ENCODE measurements around the gene SPATA31C2. TPM values are rescaled to one million over a fixed set of nuclear protein-coding genes. Genes with fewer than 3 reads are reported as not detected.

The SPATA31C2 gene
- total and polyA plus RNA-seq, 2 of the 4 experiments (the other 2 are of a cell fraction): 0.02 TPM; not detected in 1

DNA sequence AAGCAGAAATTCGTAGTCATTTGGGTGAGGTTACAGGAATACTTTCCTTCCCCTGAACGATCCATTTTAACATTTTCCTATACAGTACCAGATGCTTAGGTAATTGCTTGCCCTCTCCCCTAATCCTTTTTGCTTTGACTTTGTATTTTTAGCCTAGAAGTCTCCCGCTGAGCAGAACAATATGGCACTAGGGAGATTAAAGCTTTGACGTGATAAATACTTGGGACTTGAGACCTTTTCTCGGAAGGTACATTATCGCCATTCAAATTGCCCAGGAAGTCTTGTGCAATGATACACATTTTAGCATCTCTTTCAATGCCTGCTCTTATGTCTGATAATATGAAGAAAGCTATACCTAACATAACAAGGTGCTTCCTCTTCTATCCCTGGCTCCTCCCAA is 22.9 kb upstream of the SPATA31C2 start:
- Histone ChIP-seq H3K4ac (ENCODE audit: low read depth, low read length) (no peak overlapping the region), H3K4me3 (ENCODE audit: insufficient read depth, low read depth, low read length) (no peak overlapping the region), H2BK120ac (ENCODE audit: low read depth, low read length) (no peak overlapping the region), H3K27me3 (ENCODE audit: control insufficient read depth, insufficient read depth, low read length) (peaks cover 10% of the 10 kb centered on the region), H2BK15ac (ENCODE audit: low read depth, low read length) (no peak overlapping the region), H3K56ac (ENCODE audit: extremely low read depth, insufficient read depth, low read length) (no peak overlapping the region), H4K5ac (ENCODE audit: low read depth, low read length) (no peak overlapping the region), H3K36me3 (ENCODE audit: control insufficient read depth, insufficient read depth, low read length) (no peaks in the 10 kb centered on the region), H2AFZ (replicated peaks; ENCODE audit: low read length, poor library complexity) (no peak overlapping the region), H3K4me2 (ENCODE audit: low read depth, low read length) (no peak overlapping the region), H2AK9ac (replicated peaks; ENCODE audit: low read depth, low read length, poor library complexity) (no peak overlapping the region), H2AK5ac (ENCODE audit: low read depth, low read length) (no peak overlapping the region), H3K23ac (ENCODE audit: low read depth, low read length) (no peak overlapping the region), H3K9ac (ENCODE audit: low read depth, low read length) (no peak overlapping the region), H3K14ac (replicated peaks; ENCODE audit: low read depth, low read length) (no peak overlapping the region), H3K18ac (ENCODE audit: low read depth, low read length) (no peak overlapping the region), H3K4me1 (ENCODE audit: control insufficient read depth, insufficient read depth, low read length) (no peaks in the 10 kb centered on the region), H3K27ac (ENCODE audit: insufficient read depth, low read length) (no peak overlapping the region), H4K8ac (ENCODE audit: low read depth in 2 of 2, low read length in 2 of 2) (no peak overlapping the region), H3K9me3 (ENCODE audit: control insufficient read depth, insufficient read depth, low read length) (no peaks in the 10 kb centered on the region), H4K20me1 (ENCODE audit: insufficient read depth, low read length) (no peaks in the 10 kb centered on the region), H3K9me1 (ENCODE audit: insufficient read depth, low read length) (no peaks in the 10 kb centered on the region), H3K79me1 (ENCODE audit: low read depth in 1 of 2, low read length in 2 of 2) (no peaks in the 10 kb centered on the region), H2BK20ac (ENCODE audit: low read depth, low read length) (no peak overlapping the region), H2BK5ac (ENCODE audit: low read depth, low read length, poor library complexity, severe bottlenecking) (no peak overlapping the region), H4K91ac (ENCODE audit: insufficient read depth, low read depth, low read length) (no peak overlapping the region)
- in situ Hi-C loops (cut with MboI; ENCODE audit: low sequenced_read_pairs): no loop called here
- WGBS, 2 experiments (ENCODE audit: extremely low coverage in 2 of 2, insufficient read length in 1 of 2): 42% methylated on average over 2 of the region's 6 CpGs; no CpG with 5 or more reads in 1 of the 2 experiments
- dilution Hi-C loops (cut with HindIII; ENCODE audit: low sequenced_read_pairs, unreplicated experiment): no loop called here
- intact Hi-C loops (cut with micrococcal nuclease): no loop called here
- TF ChIP-seq, protein P1, sequence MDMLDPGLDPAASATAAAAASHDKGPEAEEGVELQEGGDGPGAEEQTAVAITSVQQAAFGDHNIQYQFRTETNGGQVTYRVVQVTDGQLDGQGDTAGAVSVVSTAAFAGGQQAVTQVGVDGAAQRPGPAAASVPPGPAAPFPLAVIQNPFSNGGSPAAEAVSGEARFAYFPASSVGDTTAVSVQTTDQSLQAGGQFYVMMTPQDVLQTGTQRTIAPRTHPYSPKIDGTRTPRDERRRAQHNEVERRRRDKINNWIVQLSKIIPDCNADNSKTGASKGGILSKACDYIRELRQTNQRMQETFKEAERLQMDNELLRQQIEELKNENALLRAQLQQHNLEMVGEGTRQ (IDR thresholded peaks at IDR 0.05; ENCODE audit: low read depth, low read length): no peak
- no peak for TF ChIP-seq MAFK (IDR thresholded peaks at IDR 0.05; ENCODE audit: low read depth, low read length)
- TF ChIP-seq RAD21 (IDR thresholded peaks at IDR 0.05; ENCODE audit: low read length): no peak
- no peak for TF ChIP-seq POLR2A (IDR thresholded peaks at IDR 0.05; ENCODE audit: low read depth, low read length)
- no peak for TF ChIP-seq RCOR1 (IDR thresholded peaks at IDR 0.05; ENCODE audit: insufficient replicate concordance, low read length)
- no peak for TF ChIP-seq SMC3 (IDR thresholded peaks at IDR 0.05; ENCODE audit: low read depth, low read length)
- no peak for TF ChIP-seq NFE2L2 (IDR thresholded peaks at IDR 0.05; ENCODE audit: low read depth, low read length)
- TF ChIP-seq, protein P2, sequence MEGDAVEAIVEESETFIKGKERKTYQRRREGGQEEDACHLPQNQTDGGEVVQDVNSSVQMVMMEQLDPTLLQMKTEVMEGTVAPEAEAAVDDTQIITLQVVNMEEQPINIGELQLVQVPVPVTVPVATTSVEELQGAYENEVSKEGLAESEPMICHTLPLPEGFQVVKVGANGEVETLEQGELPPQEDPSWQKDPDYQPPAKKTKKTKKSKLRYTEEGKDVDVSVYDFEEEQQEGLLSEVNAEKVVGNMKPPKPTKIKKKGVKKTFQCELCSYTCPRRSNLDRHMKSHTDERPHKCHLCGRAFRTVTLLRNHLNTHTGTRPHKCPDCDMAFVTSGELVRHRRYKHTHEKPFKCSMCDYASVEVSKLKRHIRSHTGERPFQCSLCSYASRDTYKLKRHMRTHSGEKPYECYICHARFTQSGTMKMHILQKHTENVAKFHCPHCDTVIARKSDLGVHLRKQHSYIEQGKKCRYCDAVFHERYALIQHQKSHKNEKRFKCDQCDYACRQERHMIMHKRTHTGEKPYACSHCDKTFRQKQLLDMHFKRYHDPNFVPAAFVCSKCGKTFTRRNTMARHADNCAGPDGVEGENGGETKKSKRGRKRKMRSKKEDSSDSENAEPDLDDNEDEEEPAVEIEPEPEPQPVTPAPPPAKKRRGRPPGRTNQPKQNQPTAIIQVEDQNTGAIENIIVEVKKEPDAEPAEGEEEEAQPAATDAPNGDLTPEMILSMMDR (conservative IDR thresholded peaks at IDR 0.05; ENCODE audit: low read depth, low read length): no peak
- TF ChIP-seq CEBPB (IDR thresholded peaks at IDR 0.05; ENCODE audit: low read depth, low read length): no peak
- TF ChIP-seq BHLHE40 (IDR thresholded peaks at IDR 0.05; ENCODE audit: low read depth, low read length): no peak
- TF ChIP-seq MAZ (IDR thresholded peaks at IDR 0.05; ENCODE audit: borderline replicate concordance, low read depth, low read length): no peak
- TF ChIP-seq MXI1 (IDR thresholded peaks at IDR 0.05; ENCODE audit: borderline replicate concordance, low read depth, low read length): no peak
- TF ChIP-seq FOS (IDR thresholded peaks at IDR 0.05; ENCODE audit: low read depth, low read length): no peak
- DNase-seq (no peak), ATAC-seq (ENCODE audit: low read depth) (no peak)
- BruUV-seq (replicated peaks): no TSS peak
- ChIA-PET CTCF (no interaction called here), POLR2A (ENCODE audit: unreplicated experiment) (no interaction called here)
